A673 (cell line): Measurements from ENCODE around the gene PPFIBP1.

Experiments
- EZH2 ChIP-seq: fragments of 200-600 bp; sonication (generic); IDR thresholded peaks from 2 replicates; pipeline ENCODE4 v1.6.1; 2017; ENCODE audit warnings: borderline replicate concordance, low read depth, mild to moderate bottlenecking, mixed read lengths, antibody characterized with exemption, low read length; ENCODE audit not compliant: poor library complexity, severe bottlenecking
- TF ChIP-seq, protein P1 (sequence below): fragments of 300-800, 200-600 bp; sonication (generic); conservative IDR thresholded peaks from 2 replicates; pipeline ENCODE4 v1.5.1; 2017; ENCODE audit warnings: low read depth, mild to moderate bottlenecking, antibody characterized with exemption, low read length, moderate library complexity, mixed read lengths

DNA sequence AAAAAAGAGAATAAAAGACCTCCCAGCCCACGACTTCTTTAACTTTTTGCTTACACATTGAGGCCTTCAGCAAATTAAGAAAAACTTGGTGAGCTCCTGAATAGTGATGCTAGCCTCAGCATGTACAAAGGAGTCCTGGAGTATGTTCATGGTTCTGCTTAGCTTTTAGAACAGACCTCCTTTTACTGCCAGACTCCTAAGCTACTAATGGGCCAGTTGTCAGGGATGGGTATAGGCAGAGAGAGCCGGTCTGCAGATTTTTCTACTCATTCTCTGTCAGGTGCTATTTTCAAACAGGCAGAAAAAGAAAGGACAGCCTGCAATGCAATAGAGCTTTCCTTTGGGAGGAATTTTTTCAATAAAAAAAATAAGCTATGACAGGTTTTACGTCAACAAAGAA is 90.4 kb downstream of the PPFIBP1 start:
- TF ChIP-seq, protein P1, sequence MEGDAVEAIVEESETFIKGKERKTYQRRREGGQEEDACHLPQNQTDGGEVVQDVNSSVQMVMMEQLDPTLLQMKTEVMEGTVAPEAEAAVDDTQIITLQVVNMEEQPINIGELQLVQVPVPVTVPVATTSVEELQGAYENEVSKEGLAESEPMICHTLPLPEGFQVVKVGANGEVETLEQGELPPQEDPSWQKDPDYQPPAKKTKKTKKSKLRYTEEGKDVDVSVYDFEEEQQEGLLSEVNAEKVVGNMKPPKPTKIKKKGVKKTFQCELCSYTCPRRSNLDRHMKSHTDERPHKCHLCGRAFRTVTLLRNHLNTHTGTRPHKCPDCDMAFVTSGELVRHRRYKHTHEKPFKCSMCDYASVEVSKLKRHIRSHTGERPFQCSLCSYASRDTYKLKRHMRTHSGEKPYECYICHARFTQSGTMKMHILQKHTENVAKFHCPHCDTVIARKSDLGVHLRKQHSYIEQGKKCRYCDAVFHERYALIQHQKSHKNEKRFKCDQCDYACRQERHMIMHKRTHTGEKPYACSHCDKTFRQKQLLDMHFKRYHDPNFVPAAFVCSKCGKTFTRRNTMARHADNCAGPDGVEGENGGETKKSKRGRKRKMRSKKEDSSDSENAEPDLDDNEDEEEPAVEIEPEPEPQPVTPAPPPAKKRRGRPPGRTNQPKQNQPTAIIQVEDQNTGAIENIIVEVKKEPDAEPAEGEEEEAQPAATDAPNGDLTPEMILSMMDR: no peak
- TF ChIP-seq EZH2: no peak
